Germinal center (tissue), 1 donor: Measurements from ENCODE around the gene GPR35.

Experiments used
- DNase-seq: peaks from one replicate; pipeline ENCODE4 v3.0.0; 2012; ENCODE audit warnings: mixed read lengths, low spot score

The GPR35 gene

GRCh38 chr2:240589375-240589774 is 35.9 kb upstream of the GPR35 start:
- DNase-seq = no peak

DNA sequence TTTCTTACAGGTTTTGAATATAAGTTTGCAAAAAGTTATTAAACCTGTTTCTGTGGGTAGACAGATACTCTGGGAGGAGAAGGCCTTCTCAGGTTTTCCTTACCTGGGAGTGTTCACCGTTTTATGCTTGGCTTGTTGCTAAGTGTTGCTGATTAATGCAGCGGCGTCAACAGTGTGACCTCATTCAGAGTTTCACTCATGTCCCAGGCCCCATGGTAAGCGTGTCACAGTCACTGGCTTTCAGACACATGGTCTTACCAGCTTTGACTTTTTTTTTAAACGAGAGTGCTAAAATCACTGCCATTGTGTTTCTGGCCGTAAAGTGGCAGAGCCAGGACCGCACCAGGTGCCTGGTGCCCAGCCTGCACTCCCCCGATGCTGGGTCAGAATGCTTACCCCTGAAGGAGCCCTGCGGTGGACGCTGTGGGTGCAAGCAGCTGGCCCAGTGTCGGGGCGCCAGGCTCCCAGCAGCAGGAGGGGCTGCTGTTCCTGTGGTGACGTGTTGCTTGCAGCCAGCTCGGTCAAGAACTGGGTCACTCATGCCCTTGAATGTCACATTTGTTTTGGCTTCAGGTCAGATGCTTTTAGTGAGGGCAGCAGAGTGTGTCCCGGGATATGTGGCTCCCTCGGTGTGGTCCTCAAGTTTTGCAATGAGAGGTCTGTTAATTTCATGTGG is 35.3 kb upstream of the GPR35 start:
- no peak for DNase-seq

- no peak for DNase-seq
These were observed 34.6 kb upstream of the GPR35 start for GRCh38 chr2:240590681-240591111.

DNA sequence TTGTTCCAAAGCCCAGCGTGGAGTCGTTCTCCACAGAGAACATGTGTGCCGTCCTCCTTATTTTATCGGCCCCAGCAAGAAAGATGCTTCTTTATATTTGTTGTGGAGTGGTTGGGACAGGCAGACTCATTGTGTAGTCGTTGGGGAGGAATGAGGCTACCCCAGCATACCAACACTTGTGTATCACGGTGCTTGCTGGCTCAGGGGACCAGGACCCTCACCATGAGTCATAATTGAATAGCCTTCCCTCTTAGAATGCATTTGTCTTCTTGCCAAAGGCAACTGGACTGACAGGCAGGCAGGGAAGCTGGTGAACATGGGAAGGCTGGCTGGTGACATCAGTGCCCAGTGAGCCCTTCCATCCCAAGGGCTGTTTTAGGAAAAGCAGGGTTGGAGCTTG is 34.1 kb upstream of the GPR35 start:
- no peak for DNase-seq

- DNase-seq = no peak
These were observed 33.5 kb upstream of the GPR35 start for GRCh38 chr2:240591784-240592183.

- DNase-seq = no peak
These were observed 32.1 kb upstream of the GPR35 start for GRCh38 chr2:240593026-240593702.

GRCh38 chr2:240593703-240594451 is 31.4 kb upstream of the GPR35 start:
- no peak for DNase-seq

GRCh38 chr2:240594511-240595380 is 30.5 kb upstream of the GPR35 start:
- DNase-seq = no peak

- DNase-seq = no peak
These were observed 29.8 kb upstream of the GPR35 start for GRCh38 chr2:240595381-240596079.

DNA sequence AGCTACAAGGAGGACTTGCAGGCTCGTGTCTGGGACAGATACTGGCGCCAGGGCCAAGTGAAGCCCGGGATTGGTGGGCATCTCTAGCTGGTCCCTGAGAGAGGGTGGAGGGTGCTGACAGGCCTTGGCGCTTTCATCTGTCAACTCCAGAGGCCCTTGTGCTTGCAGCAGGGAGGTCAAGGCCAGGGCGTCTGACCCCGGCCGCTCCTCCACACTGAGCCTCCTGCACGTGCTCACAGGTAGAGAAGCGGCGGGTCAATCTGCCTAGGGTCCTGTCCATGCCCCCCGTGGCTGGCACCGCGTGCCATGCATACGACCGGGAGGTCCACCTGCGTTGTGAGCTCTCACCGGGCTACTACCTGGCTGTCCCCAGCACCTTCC is 29.2 kb upstream of the GPR35 start:
- DNase-seq = no peak

GRCh38 chr2:240596491-240596931 is 28.8 kb upstream of the GPR35 start:
- no peak for DNase-seq

DNA sequence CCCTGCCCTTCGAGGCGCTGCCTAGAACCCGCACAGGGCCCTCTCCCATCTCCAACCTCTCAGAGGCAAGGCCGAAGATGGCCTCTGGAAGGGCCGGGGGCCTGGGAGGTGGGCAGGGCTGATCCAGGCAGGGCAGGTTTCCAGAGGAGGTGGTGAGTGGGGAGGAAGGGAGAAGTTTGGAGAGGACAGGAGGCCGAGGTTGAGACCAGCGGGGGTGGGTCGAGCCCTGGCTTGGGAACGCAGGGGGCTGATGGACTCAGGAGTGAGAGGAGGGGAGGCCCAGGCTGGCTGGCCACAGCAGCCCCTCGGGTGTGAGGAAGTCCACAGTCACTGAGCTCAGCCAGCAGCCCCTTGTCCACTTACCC is 28.2 kb upstream of the GPR35 start:
- DNase-seq = no peak

- DNase-seq = no peak
These were observed 27.7 kb upstream of the GPR35 start for GRCh38 chr2:240597419-240598181.

DNA sequence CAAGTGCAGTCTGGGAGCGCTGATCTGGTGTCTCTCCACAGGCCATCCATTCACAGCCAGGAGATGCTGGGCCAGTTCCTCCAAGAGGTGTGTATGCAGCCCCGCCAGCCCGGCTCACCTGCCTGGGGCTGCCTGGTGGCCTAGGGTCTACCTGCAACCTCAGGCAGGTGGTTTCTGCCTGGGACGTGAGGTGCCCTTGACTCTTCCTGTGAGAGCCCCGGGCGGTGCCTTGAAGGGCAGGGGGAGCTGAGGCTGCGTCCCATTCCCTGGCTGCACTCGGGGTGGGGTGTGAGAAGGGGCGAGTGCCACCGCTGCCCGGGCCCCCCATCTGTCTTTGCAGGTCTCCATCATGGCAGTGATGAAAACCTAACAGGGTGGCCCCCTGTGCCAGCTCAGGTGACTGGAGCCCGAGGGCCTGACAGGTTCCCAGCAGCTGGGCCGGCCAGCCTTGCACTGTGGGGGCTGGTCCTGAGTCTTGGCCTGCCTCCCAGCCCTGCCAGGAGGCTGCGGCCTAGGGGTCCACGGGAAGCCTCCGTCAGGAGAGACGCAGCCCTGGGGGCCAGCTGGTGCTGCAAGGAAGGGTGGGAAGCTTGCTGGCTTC is 26.9 kb upstream of the GPR35 start:
- no peak for DNase-seq

DNA sequence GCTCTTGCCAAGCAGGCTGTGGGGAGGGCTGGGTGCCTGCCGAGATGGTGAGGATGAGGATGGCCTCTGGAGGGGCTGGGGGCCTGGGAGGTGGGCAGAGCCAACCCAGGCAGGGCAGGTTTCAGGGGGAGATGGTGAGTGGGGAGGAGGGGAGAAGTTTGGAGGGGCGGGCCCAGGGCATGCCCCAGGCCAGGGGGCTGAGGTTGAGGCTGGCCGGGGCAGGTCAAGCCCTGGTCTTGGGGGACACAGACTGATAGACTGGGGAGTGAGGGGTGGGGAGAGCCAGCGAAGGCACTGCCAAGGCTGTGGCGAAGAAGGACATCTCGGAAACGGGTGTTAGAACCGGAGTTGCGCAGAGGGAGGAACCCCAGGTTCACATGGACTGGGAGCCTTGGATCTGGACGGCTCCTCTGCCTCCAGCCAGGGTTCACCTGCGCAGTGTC is 26.1 kb upstream of the GPR35 start:
- DNase-seq = no peak

GRCh38 chr2:240600451-240600961 is 24.8 kb upstream of the GPR35 start:
- DNase-seq = no peak

GRCh38 chr2:240601061-240601830 is 24.0 kb upstream of the GPR35 start:
- no peak for DNase-seq

GRCh38 chr2:240601831-240602160 is 23.5 kb upstream of the GPR35 start:
- no peak for DNase-seq

DNA sequence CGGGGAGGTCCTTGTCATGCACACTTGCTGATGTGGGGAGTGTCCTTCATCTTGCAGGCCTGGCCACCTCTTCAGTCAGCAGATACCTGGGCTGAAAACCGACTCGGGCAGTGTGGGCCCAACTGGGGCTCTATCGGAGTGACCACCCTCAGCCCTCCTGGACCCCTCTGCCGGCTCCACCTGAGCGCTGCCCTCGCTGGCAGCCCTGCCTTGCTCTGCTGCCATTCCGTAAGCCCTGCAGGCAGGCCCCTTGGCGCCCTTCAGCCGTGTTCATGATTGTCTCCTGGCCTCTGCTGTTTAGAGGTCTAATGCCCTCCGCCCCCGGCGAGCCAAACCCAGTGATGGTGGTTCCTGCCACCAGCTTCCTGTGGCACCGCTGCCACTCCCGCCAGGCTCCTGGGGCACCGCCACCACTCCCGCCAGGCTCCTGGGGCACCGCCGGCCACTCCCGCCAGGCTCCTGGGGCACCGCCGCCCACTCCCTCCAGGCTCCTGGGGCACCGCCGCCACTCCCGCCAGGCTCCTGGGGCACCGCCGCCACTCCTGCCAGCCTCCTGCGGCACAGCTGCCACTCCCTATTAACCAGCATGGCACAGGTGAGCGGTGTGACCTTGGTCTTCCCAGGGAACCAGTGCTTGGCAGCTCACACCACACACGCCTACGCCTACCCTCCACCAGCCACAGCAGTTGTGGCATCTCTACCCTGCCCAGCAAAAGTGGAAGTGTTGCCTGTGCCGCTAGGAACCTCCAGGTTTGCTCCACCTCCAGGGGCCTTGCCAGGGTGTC is 22.8 kb upstream of the GPR35 start:
- DNase-seq = no peak
